GM19463 (cell line): ENCODE measurements around the gene SERPINB5.

Experiments
- ATAC-seq: cut with Tn5 transposase; IDR thresholded peaks from one replicate; pipeline ENCODE4 v1.9.1; 2021; ENCODE audit warnings: mild to moderate bottlenecking, moderate library complexity; ENCODE audit not compliant: unreplicated experiment

The SERPINB5 gene

DNA sequence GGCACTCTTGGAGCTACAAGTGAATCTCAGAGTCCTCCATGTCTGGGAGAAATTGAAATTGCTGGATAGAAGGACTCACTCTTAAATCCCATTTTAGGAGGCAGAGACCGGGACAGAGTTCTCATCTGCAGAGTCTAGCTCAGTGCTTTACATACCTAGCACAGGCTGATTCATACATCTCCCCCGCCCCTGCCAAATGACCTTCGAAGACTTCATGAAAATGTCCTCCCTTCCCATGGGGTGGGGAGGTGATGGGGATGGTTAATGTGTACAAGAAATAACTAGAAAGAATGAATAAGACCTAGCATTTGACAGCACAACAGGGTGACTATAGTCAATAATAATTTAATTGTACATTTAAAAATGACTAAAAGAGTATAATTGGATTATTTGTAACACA lies 8.2 kb upstream of the SERPINB5 start:
- no peak for ATAC-seq

DNA sequence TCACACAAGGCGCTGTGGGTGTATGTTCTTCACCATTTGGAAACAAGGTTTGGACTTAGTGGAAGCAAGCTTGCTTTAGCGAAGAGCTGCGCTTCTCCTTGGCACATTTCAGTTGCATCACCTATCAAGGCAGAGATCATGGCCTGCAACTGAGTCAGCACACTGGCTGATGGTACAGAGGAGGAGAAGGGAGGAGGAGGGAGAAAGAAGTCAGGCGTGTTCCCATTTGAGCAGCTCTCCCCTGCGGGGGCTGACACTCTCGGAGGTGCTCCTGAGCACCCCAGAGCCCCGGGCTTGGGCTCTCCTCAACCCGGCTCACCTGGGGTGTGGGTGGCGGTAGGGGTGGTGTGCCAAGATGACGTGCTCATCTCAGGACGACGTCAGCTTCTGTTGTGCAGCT lies 6.0 kb upstream of the SERPINB5 start:
- ATAC-seq, result no peak

DNA sequence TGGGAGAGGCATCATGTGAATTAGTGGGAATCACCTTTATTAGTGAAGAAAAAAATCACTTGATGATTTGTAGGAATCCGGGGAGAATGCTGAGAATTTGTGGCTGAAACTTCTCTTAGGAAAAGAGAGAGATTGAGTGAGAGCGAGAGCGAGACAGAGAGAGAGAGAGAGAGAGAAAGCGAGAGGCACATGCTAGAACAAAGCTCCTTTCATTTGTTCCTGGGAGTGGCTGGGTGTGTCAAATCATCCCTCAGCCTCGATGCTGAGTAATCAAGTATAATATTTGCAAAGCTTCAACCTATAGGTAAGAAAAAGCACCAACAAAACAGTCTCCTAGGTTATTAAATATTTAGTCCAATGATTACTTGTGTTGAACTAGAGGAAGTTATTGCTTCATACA lies 4.4 kb upstream of the SERPINB5 start:
- no peak for ATAC-seq

DNA sequence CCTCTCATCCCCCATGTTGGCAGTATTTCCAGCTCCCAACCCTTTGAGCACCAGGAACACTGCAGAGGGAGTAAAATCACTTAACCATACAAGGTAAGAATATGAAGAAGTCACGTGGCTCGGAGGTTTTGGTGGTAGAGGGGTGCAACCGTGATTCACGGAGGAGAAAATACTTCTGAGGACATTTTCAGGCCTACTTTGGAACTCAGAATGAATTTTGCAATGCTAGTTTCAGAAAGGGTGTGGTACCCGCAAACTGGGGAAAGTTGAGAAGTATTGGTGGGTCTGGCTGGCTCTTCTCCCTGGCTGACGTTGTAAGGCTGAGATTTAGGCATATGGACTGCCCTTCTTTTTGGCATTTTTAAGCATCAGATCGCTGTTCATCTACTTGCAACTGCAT lies 442 bp downstream of the SERPINB5 start:
- ATAC-seq, result no peak

DNA sequence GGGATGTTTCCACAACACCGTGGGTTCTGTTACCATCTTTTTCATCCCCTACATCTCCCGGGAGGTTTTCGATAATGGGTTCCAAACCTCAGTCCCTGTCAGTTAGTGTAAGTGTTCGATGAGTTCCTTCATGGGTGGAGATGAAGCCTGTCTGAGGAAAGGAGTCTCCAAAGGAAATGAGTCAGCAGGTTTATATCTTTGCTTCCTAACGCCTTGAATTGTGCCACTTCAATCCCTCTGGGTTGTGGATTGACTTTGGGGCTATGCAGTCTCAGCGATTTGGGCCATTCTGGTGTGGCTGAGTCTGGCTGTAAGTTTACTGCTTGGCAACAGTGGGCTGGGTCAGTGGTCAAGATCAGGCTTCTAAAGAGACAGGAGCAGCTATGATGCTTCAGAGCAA lies 1.2 kb downstream of the SERPINB5 start:
- ATAC-seq, result no peak

DNA sequence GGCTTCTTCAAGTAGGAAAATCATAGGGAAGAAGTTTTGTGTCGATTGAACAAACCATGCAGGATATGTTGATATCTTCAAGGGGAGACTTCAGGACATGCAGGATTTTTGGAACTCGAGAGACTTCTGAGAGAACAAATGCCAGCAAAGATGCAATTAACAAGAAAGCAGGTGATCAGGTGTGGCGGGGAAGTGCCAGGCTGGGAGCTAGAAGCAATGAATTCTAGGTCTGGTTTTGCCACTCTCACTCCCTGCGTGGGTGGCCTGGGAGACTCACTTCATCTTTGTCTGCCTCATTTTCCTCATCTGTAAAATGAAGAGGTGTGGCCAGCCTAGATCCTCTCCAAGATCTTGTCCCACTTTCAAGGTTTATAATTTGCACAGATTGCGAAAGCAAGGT lies 3.1 kb downstream of the SERPINB5 start:
- ATAC-seq, result no peak

DNA sequence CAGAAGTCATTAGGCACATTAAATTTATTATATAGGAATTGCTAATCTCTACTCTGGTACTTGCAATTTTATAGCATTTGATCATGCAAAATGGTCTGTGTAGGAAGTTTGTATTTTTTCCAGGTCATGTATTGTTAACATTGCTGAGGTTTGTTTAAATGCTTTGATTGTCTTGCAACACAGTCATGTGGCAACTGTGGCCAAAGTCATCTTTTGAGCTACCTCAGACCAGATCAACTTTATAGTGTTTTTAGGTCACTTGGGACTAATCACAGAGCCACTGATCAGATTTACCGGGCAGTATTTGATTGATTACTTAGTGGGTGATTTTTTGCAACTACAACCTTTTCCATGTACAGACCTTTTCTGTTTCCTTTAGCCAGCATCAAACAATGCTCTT lies 3.7 kb downstream of the SERPINB5 start:
- no peak for ATAC-seq

DNA sequence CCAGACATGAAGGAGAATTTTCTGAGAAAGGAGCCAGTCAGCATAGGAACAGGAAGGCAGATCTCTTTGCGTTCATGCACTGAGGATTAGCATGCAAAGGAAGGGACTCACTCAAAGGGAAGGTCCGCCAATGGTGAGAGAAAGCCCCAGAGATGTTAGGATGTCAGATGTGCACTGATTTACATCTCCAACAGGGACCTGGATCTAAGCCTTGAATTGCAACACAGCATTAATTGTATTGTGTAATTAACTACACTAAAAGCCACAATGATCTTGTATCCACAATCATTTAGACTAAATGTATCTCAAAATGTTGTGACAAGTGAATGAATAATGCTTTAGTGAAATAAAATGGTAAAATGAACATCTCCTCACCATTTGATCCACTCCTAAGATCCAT lies 4.2 kb downstream of the SERPINB5 start:
- no peak for ATAC-seq

DNA sequence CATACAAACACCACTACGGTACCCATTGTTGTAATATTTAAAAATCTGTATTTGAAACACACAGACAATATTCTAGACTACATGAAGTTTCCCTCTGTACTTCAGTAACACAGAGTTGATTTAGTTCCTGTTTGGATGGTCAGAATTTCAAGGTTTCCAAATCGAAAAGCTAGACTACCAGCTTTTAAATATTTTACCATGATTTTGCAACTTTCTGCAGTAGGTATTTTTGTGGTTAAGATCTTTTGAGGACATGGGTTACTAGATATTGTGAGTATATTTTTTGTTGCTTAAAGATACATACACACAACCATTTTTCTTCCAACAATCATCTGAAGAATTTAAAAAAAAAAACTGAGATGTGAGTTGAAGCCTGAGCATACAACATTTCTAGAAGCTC lies 10.9 kb downstream of the SERPINB5 start:
- ATAC-seq, result no peak

DNA sequence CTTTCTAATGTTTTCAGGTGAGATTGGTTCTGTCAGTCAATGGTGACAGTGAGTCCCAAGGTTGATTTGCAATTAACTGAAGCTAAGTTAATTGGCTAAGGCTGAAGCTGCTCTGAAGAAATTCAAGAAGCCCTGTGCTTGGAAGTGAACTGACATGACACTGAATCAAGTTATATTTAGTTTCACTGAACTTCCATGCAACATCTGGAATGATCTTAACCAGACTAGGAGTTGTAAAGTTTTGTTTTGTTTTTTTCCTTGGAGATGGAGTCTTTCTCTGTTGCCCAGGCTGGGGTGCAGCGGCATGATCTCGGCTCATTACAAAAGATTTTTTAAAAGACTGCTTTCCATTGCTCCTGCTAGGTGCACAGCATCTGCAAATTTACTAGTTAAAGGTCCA lies 11.4 kb downstream of the SERPINB5 start:
- no peak for ATAC-seq

DNA sequence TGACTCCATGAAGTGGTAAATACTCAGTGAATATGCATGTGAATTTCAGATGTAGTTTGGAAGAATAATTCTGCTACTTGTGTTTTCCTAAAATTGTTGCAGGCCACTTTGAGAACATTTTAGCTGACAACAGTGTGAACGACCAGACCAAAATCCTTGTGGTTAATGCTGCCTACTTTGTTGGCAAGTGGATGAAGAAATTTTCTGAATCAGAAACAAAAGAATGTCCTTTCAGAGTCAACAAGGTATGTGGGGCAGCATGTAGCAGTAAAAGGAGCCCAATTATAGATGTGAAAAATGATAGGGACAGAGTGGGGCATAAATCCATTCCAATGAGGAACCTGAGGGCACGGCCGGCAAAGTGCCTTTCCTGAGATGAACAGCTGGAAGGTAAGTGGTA lies 16.1 kb downstream of the SERPINB5 start:
- ATAC-seq, result no peak

DNA sequence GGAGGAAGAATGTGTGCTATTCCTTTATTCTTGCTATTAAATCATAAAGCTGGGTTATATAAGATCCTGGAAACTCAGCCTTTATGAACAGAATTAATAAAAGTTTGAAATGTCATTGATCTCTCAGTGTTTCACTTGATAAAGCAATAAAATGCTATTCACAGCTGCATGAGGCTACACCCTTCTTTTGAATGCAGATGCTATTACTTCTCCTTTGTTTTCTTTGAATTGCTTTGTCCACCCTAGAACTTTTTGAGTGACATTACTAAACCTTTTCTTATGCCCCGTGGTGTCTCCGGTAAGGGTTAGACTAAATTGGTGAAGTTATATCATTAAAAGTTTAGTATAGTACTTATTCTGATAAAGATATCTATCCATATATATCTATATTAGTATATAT lies 18.9 kb downstream of the SERPINB5 start:
- ATAC-seq, result no peak

DNA sequence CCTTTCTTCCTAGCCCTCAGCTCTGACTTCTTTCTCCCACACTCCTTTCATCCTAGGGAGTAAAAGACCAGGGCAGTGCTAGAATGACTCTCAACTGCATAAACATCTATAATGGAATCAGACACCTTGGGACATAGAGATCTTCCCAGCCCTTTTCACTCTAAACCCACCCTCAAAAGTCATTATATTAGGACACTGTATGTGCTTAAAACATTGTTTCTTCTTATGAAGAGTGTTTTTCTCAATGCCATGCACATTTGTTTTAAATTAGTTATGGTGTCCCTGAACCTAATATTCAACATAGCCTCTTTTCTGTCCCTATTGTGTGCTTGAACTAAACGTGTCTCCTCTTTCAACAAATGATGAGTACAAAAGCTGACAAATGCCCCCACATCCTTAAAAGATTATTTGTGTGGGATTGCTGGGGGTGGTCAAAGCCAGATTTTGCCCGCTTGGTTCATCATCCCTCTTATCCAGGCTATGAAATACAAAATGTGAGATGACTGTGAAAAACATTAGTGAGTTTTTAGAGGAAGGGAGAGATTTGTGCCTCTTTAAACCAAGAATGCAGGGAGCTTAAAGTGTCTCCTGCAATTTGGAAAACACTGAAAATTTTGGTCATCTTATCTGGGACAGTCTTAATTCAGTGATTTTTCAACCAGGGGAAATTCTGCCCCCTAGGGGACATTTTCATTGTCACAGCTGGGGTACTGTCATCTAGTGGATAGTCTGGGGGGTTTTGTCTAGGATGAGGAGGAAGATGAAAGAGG lies 29.0 kb downstream of the SERPINB5 start:
- no peak for ATAC-seq

DNA sequence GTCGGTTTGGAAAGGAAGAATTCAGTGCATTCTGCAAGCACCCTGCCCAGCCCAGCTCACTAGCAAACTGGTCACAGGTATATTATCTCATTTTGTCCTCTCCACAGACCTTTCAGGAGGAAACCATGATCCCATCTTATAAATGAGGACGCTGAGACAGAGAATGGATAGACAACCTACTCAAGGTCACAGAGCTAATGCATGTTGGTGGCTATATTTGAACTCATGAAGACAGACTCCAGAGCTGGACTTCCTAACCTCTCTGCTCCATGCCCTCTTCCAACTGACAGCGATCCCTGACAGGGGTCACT lies 29.5 kb downstream of the SERPINB5 start:
- no peak for ATAC-seq

DNA sequence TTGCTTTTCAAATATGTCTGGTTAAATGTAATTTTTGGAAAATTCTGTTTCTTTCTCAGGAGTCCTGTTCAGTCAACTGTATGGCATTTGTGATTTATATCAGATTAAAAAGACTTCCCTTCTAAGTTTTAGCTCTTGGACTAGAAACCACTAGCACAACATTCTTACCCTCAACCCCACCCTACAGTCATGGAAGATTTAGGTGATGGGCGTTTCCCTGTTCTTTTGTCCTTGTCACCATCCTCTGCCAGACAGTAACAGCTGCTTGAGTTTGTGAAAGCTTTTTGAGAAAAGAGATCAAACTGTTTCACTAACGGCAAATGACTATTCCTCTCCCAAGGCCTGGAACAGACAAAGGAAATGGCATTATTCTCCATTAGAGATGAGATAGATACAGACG lies 31.8 kb downstream of the SERPINB5 start:
- ATAC-seq, result no peak

DNA sequence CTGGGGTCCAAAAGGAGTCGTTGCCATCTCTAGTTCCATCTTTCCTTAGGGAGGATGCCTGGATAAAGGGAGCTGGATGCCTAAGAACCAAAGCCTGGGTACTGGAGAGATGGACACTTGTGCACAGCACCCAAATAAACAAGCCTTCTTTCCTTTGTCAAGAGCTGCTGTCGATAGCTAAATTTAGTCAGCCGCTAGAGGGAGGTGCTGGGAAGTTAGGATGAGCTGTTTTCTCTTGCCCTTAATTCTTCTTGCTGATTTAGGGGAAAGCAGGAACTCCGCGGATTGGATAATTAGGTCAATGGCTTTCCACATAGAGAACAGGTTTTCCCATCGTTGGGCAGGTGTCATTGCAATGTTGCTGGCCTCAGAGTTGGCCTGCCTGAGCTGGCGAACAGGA lies 34.5 kb downstream of the SERPINB5 start:
- ATAC-seq, result no peak

DNA sequence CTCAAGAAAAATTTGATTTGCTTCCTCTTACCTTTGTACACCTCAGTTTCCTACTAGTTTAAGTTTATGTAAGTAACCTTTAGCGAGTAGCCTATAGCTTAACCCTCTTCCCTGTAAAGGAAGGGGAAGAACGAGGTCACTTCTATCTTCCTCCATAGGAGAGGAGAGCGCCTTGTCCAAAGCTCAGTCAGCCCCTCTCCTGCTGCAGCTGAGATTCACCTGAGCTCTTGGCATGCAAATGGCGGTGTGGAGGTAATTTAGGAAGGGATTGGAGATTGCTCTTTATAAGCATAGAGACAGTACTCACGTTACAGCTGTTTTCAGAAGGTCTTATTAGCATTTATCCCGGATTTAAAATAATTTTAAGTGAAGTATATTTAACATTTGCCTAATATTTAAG lies 37.6 kb downstream of the SERPINB5 start:
- ATAC-seq, result no peak

DNA sequence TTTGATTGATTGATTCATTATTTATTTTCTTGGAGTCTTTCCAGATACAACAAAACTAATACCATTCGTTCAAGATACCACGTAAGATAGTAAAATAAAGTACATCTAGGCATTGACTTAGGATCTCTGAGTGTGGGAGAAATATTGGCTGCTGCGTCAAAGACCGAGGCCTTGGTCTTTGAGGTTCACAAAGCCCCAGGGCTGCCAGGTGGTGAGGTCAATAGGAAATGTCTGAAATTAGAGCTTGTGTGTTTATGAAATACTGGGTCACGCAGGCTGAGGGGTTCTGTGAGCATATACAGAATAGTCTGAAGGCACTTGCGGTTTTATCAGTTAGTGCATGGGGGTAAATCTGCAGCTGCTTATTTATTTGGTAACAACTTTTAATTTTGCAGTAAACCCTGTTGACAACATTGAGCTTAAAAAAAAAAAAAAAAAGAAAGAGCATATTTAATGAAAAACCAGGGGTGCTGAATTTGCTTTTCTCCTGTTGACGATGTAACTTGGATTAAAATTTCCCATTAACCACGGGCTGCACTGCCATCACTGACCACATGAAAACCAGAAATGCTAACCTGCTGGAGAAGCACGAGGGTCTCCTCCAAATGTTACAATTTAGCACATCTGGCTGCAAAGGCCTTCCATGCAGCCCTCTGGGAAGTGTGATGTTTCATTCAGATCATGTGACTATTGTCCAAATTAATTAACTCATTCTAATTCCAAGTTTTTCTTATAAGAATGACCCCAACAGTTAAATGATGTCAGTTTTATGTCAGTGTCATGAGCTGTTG lies 38.3 kb downstream of the SERPINB5 start:
- ATAC-seq, result no peak

DNA sequence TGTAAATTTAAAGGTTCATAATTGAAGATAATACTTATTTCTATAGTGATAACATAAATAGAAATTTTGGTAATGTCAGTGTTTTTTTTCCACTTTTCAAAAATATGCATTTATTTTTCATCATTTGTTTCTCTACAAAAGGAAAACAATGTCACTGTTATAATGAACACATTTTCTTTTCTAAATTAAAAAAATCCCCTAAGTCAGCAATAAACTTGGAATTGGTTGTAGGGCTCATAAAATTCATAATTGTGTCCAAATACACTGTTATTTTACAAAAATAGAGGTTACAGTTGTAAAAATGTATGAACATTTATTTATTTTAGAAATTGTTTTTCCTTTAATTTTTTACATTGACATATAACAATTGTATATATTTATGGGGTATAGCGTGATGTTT lies 39.0 kb downstream of the SERPINB5 start:
- no peak for ATAC-seq

DNA sequence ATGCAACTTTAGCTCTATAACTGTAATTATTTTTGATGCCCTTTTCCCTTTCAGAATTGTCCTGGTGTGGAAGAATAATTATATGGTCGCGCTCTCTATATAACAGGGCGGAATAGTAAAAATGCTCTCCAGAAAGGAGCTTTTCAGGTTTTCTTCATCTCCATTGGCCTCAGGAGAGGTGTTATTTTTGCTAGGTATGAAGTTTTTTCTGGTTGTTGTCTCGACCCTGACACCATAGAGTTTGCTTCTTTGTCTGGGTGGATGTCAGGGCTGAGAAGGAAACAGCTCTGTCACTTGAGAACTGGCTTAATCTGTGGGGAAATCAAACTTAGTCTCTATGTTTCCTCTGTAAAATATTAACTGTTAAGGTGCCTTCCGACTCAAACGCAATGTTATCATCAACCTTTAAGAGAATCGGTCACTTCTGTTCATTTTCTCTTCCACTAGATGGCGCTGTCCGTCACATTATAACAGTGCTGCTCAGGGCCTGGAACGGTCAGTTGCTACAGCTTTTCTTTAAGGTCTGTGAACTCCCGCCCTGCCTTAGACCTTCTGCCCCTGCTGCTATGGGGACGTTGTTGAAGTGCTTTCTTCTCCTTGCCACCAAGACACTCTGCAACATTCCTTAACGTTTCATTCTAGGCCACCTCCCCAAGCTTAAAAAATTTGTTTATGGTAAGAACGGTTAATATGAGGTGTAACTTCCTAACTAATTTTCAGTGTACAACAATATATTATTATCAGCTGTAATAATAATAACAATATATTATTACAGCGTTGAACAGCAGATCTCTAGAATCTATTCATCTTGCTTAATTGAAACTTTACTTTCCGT lies 41.6 kb downstream of the SERPINB5 start:
- ATAC-seq, result peak; percentile 95

DNA sequence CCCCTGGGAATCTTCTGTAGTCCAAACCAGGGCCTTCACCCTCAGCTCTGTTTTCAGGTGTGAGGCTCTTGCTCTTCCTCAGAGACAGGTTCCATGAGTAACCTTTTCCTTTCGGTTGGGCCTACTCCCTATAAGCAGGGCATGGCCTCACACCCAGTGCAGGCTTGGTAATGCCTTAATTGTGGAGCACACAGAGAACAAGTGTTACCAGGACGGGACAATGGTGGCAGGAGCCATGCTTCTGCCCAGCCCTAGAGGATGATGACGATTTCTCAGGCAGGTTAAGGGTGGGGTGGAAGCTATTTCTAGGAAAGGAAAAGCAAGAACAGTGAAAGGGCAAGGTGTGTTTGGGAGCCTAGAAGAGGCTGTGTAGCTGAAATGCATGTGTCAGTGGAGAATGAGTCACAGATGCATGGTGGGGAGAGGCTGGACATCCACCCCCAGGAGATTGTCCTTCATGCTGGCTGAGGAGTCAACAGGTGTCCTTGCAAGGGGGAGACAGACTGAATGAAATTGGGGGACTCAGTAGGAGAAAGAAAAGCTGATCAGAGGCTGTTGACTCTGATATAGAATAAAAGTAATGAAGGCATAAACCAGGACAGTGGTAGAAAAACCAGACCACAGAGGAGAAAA lies 43.4 kb downstream of the SERPINB5 start:
- no peak for ATAC-seq
